Fibroblast of skin of right biceps (primary cell): ENCODE data around the gene MRPS14.

Source experiments
- DNase-seq: peaks from one replicate; pipeline ENCODE4 v3.0.0-alpha.2; 2013

The MRPS14 gene

GRCh38 chr1:175015243-175015642 is 8.0 kb downstream of the MRPS14 start:
- peak; percentile 83 for DNase-seq

- DNase-seq: no peak
These were observed 9.8 kb downstream of the MRPS14 start for GRCh38 chr1:175013445-175013844.

- DNase-seq: no peak
These were observed 13.7 kb downstream of the MRPS14 start for GRCh38 chr1:175009532-175009931.

GRCh38 chr1:175005085-175005783 is 18.0 kb downstream of the MRPS14 start:
- DNase-seq: peak; percentile 42

- no peak for DNase-seq
These were observed 19.7 kb downstream of the MRPS14 start for GRCh38 chr1:175003521-175003920.

- DNase-seq: no peak
These were observed 20.2 kb downstream of the MRPS14 start for GRCh38 chr1:175002910-175003517.

GRCh38 chr1:175000697-175001187 is 22.5 kb downstream of the MRPS14 start:
- no peak for DNase-seq

- DNase-seq: peak; percentile 15
These were observed 23.1 kb downstream of the MRPS14 start, which contains the start of gene CACYBP for GRCh38 chr1:174999936-175000696. Gene CACYBP, plus strand, starts transcription at chr1:174999947. Its CDS starts 234 bp downstream, at chr1:175000181.

- peak; percentile 99 for DNase-seq
These were observed 23.8 kb downstream of the MRPS14 start for GRCh38 chr1:174999216-174999935.

- DNase-seq: peak; percentile 66
These were observed 24.5 kb downstream of the MRPS14 start for GRCh38 chr1:174998569-174999215.

- DNase-seq: no peak
These were observed 26.2 kb downstream of the MRPS14 start for GRCh38 chr1:174997041-174997440.

- peak; percentile 47 for DNase-seq
These were observed 26.7 kb downstream of the MRPS14 start for GRCh38 chr1:174996476-174996875.

- peak; percentile 26 for DNase-seq
These were observed 27.3 kb downstream of the MRPS14 start for GRCh38 chr1:174995916-174996315.

- no peak for DNase-seq
These were observed 28.1 kb downstream of the MRPS14 start for GRCh38 chr1:174995121-174995520.

GRCh38 chr1:174991473-174991872 is 31.8 kb downstream of the MRPS14 start:
- DNase-seq: no peak

- peak; percentile 43 for DNase-seq
These were observed 32.7 kb downstream of the MRPS14 start for GRCh38 chr1:174990382-174990999.

- DNase-seq: no peak
These were observed 33.5 kb downstream of the MRPS14 start for GRCh38 chr1:174989536-174990220.

- DNase-seq: no peak
These were observed 34.2 kb downstream of the MRPS14 start for GRCh38 chr1:174988986-174989385.

- DNase-seq: no peak
These were observed 34.7 kb downstream of the MRPS14 start for GRCh38 chr1:174988539-174988938.

- DNase-seq: no peak
These were observed 38.3 kb downstream of the MRPS14 start for GRCh38 chr1:174984952-174985351.

- peak; percentile 44 for DNase-seq
These were observed 40.1 kb downstream of the MRPS14 start for GRCh38 chr1:174982971-174983689.
